Sigmoid colon (tissue), 7 donors: ENCODE data around the gene REX1BD. TPM values are rescaled to one million over a fixed set of nuclear protein-coding genes. Genes with fewer than 3 reads are reported as not detected.

ENCODE experiments used
- DNase-seq: peaks from one replicate; pipeline ENCODE4 v3.0.0-alpha.2; 2019
- H3K27ac ChIP-seq, 4 donors: fragments of 200-600 bp; sonication (generic); one replicate each; pipeline ENCODE4 v1.5.1; 2016 to 2019; ENCODE audit warnings: mild to moderate bottlenecking in 1 of 4
- H3K27me3 ChIP-seq, 3 donors: fragments of 200-600 bp; sonication (generic); one replicate each; pipeline ENCODE4 v1.5.1; 2019; ENCODE audit warnings: mild to moderate bottlenecking in 1 of 3
- H3K36me3 ChIP-seq, 4 donors: fragments of 200-600 bp; sonication (generic); one replicate each; pipeline ENCODE4 v1.5.1; 2016 to 2019
- H3K4me1 ChIP-seq, 4 donors: fragments of 200-600 bp; sonication (generic); one replicate each; pipeline ENCODE4 v1.5.1; 2017 to 2019
- H3K4me3 ChIP-seq, 4 donors: fragments of 200-600 bp; sonication (generic); one replicate each; pipeline ENCODE4 v1.5.1; 2017 to 2019; ENCODE audit warnings: mild to moderate bottlenecking in 2 of 4, moderate library complexity in 1 of 4
- H3K9me3 ChIP-seq, 4 donors: fragments of 200-600 bp in 3 of 4; sonication (generic) in 3 of 4; one replicate each; pipeline versions ENCODE4 v1.5.1 to v1.6.1; 2013 to 2019
- EP300 ChIP-seq, 4 donors: sonication (generic); formaldehyde crosslinking; IDR thresholded peaks; one replicate each; pipeline ENCODE4 v1.6.1; 2017; ENCODE audit warnings: antibody characterized with exemption in 4 of 4
- POLR2A ChIP-seq, 2 donors: fragments of 450-650 bp; IDR thresholded peaks; one replicate each; pipeline ENCODE4 v1.6.1; 2016; ENCODE audit warnings: antibody characterized with exemption in 2 of 2, mild to moderate bottlenecking in 2 of 2, moderate library complexity in 2 of 2
- POLR2AphosphoS5 ChIP-seq, 4 donors: sonication (generic); formaldehyde crosslinking; IDR thresholded peaks; one replicate each; pipeline ENCODE4 v1.6.1; 2017; ENCODE audit warnings: antibody characterized with exemption in 4 of 4
- WGBS, 2 donors: extraction: QIAGEN DNeasy Blood & Tissue Kit; methylation state at CpG; one replicate each; pipeline ENCODE4 v1.1.7; 2013; 5-methylcytosine and 5-hydroxymethylcytosine counted together
- intact Hi-C: fragments of 100-400 bp; cut with DNase I; formaldehyde crosslinking; loops from one replicate; pipeline ENCODE4 v1.15.1; 2023
- polyA plus RNA-seq, 3 donors: library from polyadenylated mRNA; stranded (reverse); fragments of 200-250 nt; gene quantifications; one replicate each; pipeline ENCODE4 v1.2.3, GENCODE V29; 2013
- total RNA-seq, 4 donors: library from RNA; depleted of rRNA; stranded (reverse); fragments of >200 nt; gene quantifications; one replicate each; pipeline ENCODE4 v1.1.0, GENCODE V29; 2016
- TF ChIP-seq, protein P1 (sequence below), 4 experiments: fragments of 450-650 bp in 3 of 4; fragments of 200-600 bp in 1 of 4; IDR thresholded peaks; one replicate each; pipeline ENCODE4 v1.5.1; 2016 to 2019; ENCODE audit warnings: antibody characterized with exemption in 4 of 4, mild to moderate bottlenecking in 3 of 4, moderate library complexity in 2 of 4
- donor health status: healthy with polysubstance abuse.
- donor health status: Bipolar disorder and iron deficiency.
- donor health status: healthy.

Gene REX1BD
- total and polyA plus RNA-seq, 7 donors, result 40.5 to 101 (median 76.7) TPM

DNA sequence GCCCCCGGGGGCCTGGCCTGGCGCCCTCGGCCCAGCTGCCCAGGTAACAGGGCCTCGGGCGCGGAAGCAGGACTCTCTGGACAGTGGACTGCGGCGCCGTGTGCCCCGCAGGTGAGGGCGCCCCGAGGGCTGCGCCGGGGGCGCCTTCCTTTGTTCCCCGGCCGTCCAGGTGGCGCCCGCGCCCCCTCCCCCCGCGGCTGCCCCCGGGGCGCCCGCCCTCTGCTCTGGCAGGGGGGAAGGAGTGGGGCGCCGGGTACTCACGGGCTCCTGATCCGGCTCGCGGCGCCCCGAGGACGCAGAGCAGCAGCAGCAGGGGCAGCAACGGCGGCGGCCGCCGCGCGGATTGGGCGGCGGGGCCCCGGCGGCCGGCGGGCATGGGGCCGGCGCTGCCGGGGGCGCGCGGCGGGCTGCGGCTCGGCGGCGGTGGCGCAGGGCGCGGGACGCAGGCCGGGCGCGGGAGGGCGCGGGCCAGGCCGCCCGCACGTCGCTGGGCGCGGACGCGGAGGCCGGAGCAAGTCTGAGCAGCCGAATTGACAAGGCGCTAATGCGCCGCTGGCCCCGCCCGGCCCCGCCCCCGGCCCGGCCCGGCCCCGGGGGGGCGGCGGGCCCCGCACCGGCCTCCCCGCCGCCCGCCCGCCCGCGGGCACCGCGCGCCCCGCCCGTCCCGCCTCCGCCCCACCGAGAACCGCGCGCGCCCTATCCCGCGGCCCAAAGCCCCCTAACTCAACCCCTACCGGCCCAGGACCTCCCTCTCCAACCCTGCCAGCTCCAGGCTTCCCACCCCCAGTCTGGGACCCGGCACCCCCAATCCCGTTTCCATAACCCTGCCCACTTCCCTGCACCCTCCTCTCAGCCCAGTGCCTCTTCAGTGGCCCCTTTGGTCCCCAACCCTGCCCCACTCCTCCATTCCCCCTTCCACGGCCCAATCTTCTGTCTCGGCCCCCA lies 18.0 kb downstream of the REX1BD start, which contains the start of gene CRLF1:
Gene CRLF1, minus strand, starts transcription at position 519 of the 945 bp plus-strand sequence. Its CDS starts 143 bp downstream, at position 376.
- no peak for DNase-seq
- WGBS, 2 donors, result 1% methylated on average over 116 of the region's 116 CpGs
- H3K4me1 ChIP-seq, result peaks cover 0 to 45% (median 37%) of the 10 kb centered on the region in 4 donors
- H3K27me3 ChIP-seq, result peaks cover 68 to 96% (median 83%) of the 10 kb centered on the region in 3 donors
- H3K9me3 ChIP-seq, result no peaks in the 10 kb centered on the region
- H3K4me3 ChIP-seq, result peak within 1 kb of the TSS in 3 of 4 donors; percentile 7 to 34 (median 21)
- TF ChIP-seq EP300 (IDR thresholded peaks at IDR 0.05), result no peak
- TF ChIP-seq POLR2AphosphoS5 (IDR thresholded peaks at IDR 0.05), result no peak
- no peak for TF ChIP-seq POLR2A (IDR thresholded peaks at IDR 0.05)
- TF ChIP-seq, protein P1, sequence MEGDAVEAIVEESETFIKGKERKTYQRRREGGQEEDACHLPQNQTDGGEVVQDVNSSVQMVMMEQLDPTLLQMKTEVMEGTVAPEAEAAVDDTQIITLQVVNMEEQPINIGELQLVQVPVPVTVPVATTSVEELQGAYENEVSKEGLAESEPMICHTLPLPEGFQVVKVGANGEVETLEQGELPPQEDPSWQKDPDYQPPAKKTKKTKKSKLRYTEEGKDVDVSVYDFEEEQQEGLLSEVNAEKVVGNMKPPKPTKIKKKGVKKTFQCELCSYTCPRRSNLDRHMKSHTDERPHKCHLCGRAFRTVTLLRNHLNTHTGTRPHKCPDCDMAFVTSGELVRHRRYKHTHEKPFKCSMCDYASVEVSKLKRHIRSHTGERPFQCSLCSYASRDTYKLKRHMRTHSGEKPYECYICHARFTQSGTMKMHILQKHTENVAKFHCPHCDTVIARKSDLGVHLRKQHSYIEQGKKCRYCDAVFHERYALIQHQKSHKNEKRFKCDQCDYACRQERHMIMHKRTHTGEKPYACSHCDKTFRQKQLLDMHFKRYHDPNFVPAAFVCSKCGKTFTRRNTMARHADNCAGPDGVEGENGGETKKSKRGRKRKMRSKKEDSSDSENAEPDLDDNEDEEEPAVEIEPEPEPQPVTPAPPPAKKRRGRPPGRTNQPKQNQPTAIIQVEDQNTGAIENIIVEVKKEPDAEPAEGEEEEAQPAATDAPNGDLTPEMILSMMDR (IDR thresholded peaks at IDR 0.05), result no peak
- no peak within 1 kb of the TSS for H3K27ac ChIP-seq
- intact Hi-C loops, result no loop called here
- no peaks in the 10 kb centered on the region for H3K36me3 ChIP-seq

DNA sequence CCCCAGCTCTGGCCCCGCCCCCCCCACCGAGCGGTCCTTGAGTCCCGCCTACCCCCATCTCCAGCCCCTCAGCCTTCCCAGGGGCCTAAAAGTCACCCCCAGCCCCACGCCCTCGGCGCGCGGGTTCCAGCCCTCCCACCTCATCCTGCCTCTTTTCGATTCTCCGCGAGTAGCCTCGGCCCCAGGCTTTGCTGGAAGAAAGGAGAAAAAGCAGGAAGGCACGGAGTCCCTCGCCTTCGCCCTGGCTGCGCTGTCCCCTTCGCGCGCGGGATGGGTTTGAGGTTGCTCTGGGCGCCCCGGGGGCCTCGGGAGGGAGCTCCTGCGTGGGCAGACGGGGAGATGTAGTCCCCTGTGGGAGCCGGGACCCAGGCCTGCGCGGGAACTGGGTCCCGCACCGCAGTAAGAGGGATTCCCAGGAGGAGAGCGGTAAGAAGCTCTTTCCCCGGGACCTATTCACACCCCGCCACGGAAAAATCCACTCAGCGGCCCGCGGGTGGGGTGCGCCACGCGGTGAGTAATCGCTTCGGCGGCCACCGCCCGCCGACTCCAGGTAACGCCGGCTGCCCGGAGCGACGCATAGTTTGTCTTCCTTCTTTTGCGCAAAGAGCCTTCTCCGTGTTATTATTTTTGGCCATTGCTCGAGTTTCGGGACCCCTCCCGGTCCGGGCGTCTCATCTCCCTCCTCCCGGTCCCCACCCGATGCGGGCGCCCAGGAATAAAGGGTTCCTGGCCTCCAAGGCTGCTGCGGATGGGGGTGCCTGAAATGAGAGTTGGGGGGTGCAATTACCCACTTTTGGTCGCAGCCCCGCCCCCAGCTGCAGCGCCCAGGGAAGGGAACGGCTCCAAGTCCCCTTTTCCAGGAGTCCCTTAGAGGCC lies 18.9 kb downstream of the REX1BD start:
- no peak for DNase-seq
- peaks cover 0 to 54% (median 46%) of the 10 kb centered on the region in 4 donors for H3K4me1 ChIP-seq
- TF ChIP-seq POLR2A (IDR thresholded peaks at IDR 0.05), result no peak
- no peak for TF ChIP-seq POLR2AphosphoS5 (IDR thresholded peaks at IDR 0.05)
- no peak for TF ChIP-seq EP300 (IDR thresholded peaks at IDR 0.05)
- TF ChIP-seq, protein P1 (IDR thresholded peaks at IDR 0.05), result no peak

DNA sequence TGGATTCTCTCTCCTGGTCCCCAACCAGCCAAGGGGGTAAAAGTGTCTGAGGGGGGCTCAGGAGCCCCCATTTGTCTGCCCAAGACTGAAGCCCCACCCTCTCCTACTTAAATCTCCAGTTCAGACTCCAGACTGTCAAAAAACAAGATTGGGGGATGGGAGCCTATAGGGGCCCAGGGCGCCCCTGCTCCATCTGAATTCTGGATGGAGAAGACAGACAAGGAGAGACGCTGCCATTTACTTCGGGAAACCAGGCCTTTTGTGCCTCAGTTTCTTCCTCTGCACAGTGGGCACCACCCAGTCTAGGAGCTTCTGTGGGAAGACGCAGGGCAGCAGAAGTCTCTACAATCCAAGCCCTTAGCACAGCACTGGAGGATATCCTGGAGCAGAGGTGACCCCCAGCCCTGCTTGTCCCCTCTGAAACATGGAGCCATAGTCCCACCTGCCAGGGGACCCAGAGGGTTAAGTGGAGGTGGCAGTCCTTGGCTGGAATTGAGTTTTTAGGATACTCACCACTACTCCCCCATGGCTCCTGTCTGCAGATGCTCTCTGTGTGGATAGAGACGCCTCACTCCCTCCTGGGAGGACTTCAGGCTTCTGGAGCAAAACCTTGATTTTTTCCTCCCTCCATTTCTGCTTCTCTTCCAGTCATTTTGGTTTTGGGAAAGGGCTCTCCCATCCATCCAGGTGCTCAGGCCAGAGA lies 19.7 kb downstream of the REX1BD start:
- intact Hi-C loops, result no loop called here
- no peak overlapping the region for H3K4me3 ChIP-seq
- no peaks in the 10 kb centered on the region for H3K36me3 ChIP-seq
- H3K9me3 ChIP-seq, result no peaks in the 10 kb centered on the region
- TF ChIP-seq POLR2A (IDR thresholded peaks at IDR 0.05) (no peak), EP300 (IDR thresholded peaks at IDR 0.05) (no peak), POLR2AphosphoS5 (IDR thresholded peaks at IDR 0.05) (no peak)
- TF ChIP-seq, protein P1 (IDR thresholded peaks at IDR 0.05), result no peak
- no peak for DNase-seq
- H3K27ac ChIP-seq, result no peak overlapping the region
- H3K27me3 ChIP-seq, result peaks cover 85 to 96% (median 93%) of the 10 kb centered on the region in 3 donors
- WGBS, 2 donors, result 29 to 37% methylated on average over 5 of the region's 5 CpGs
- H3K4me1 ChIP-seq, result peaks cover 0 to 62% (median 54%) of the 10 kb centered on the region in 4 donors

More for the DNA sequence above, 18.9 kb downstream of the REX1BD start:
- Histone ChIP-seq H3K36me3 (no peaks in the 10 kb centered on the region), H3K27ac (no peak overlapping the region), H3K27me3 (peaks cover 77 to 96% (median 85%) of the 10 kb centered on the region in 3 donors), H3K9me3 (no peaks in the 10 kb centered on the region), H3K4me3 (peak overlapping the region in 2 of 4 donors; percentile 21 to 25)
- 2 to 3% methylated on average over 68 of the region's 68 CpGs for WGBS, 2 donors
- intact Hi-C loops, result no loop called here
